ENCODE measurements around the gene RPRD2. TPM values are rescaled to one million over a fixed set of nuclear protein-coding genes. Genes with fewer than 3 reads are reported as not detected.

RPRD2 gene
- total and polyA plus RNA-seq, 9 of the 15 experiments (the other 6 are each of a cell fraction or from before 2014, with no cell fraction given), result 1.5 to 21.6 (median 7.7) TPM

- BruUV-seq (replicated peaks), result no TSS peak
- ChIA-PET CTCF (ENCODE audit: low intra/inter-chr PET ratio) (interaction anchor here (0.6 kb wide), 1 partner anchor 503 kb away, joined by 7 read pairs; no protein-coding TSS in a partner anchor), POLR2A (interaction anchor here (0.5 to 1.7 kb wide), 7 partner anchors 10 to 153 kb away, joined by 3 to 9 read pairs (median 4); partner anchors contain the start of gene TARS2)
- H3K4me2 ChIP-seq (ENCODE audit: insufficient read depth, low read length), result no peak overlapping the region
- H3K9me1 ChIP-seq (ENCODE audit: control insufficient read depth, insufficient read depth, low read length), result no peaks in the 10 kb centered on the region
- no peak for TF ChIP-seq SAFB2 (IDR thresholded peaks at IDR 0.05; ENCODE audit: borderline replicate concordance, low read depth, low read length, severe bottlenecking)
- TF ChIP-seq NR2C1 (IDR thresholded peaks at IDR 0.05), result 0 out of 2 replicates have a peak, but pooled peaks have one; percentile 32
- no peak for TF ChIP-seq NR2C1 (tag; IDR thresholded peaks at IDR 0.05)
- no peak overlapping the region for H3K9ac ChIP-seq (ENCODE audit: insufficient read depth in 1 of 2, low read depth in 2 of 2, low read length in 2 of 2)
- intact Hi-C loops (cut with micrococcal nuclease) (no loop called here), in situ Hi-C loops (cut with MboI) (no loop called here)
- H2AFZ ChIP-seq (ENCODE audit: low read depth, low read length), result no peak overlapping the region
- no peak for ATAC-seq
- WGBS (ENCODE audit: insufficient coverage, low coverage, missing lambda C conversion rate), result 85% methylated on average over 6 of the region's 6 CpGs
- peaks cover 4% of the 10 kb centered on the region; the same call in 1 of the 3 replicates for H3K36me3 ChIP-seq (ENCODE audit: control insufficient read depth, insufficient read depth, low read length)
- DNase-seq (ENCODE audit: extremely low read depth in 1 of 4, low spot score in 3 of 4), result no peak
- H3K27me3 ChIP-seq (ENCODE audit: control insufficient read depth in 2 of 2, insufficient read depth in 2 of 2, low read length in 2 of 2), result no peaks in the 10 kb centered on the region
- H3K79me2 ChIP-seq (ENCODE audit: control insufficient read depth, insufficient read depth, low read length), result peaks cover 87% of the 10 kb centered on the region
- no peaks in the 10 kb centered on the region; a peak in 2 of 5 replicates for H3K4me1 ChIP-seq (replicated peaks in 1 of 2; ENCODE audit: control insufficient read depth in 2 of 2, insufficient read depth in 2 of 2, low read length in 2 of 2)
- FAIRE-seq, result no peak
- no peaks in the 10 kb centered on the region for H3K9me3 ChIP-seq (replicated peaks; ENCODE audit: control insufficient read depth, insufficient read depth, low read depth, low read length)
- no peak overlapping the region for H3K4me3 ChIP-seq
- no peak overlapping the region for H3K27ac ChIP-seq (ENCODE audit: extremely low read depth, low read depth, low read length)
- no peaks in the 10 kb centered on the region for H4K20me1 ChIP-seq (replicated peaks; ENCODE audit: control insufficient read depth, insufficient read depth, low read length)
These were observed 40.5 kb downstream of the RPRD2 start for GRCh38 chr1:150404465-150404864.

GRCh38 chr1:150405660-150406059 is 41.7 kb downstream of the RPRD2 start:
- ATAC-seq (no peak), FAIRE-seq (no peak), DNase-seq (ENCODE audit: extremely low read depth in 1 of 4, low spot score in 3 of 4) (no peak)
- H3K9me3 ChIP-seq (replicated peaks; ENCODE audit: control insufficient read depth, insufficient read depth, low read depth, low read length), result no peaks in the 10 kb centered on the region
- no peak overlapping the region for H3K9ac ChIP-seq (ENCODE audit: insufficient read depth in 1 of 2, low read depth in 2 of 2, low read length in 2 of 2)
- peaks cover 87% of the 10 kb centered on the region for H3K79me2 ChIP-seq (ENCODE audit: control insufficient read depth, insufficient read depth, low read length)
- TF ChIP-seq SP2 (IDR thresholded peaks at IDR 0.05; ENCODE audit: extremely low read depth, low read depth, low read length, poor library complexity, severe bottlenecking), result no peak
- TF ChIP-seq CTBP1 (IDR thresholded peaks at IDR 0.05; ENCODE audit: borderline replicate concordance), result no peak
- peak; percentile 19 for TF ChIP-seq MEIS2 (IDR thresholded peaks at IDR 0.05; ENCODE audit: partially characterized antibody)
- no peak for TF ChIP-seq ELF2 (CRISPR knock-in tag; IDR thresholded peaks at IDR 0.05)
- no peak for TF ChIP-seq GATAD2A (IDR thresholded peaks at IDR 0.05)
- no peak for TF ChIP-seq SRF (CRISPR knock-in tag; IDR thresholded peaks at IDR 0.05)
- TF ChIP-seq SNIP1 (IDR thresholded peaks at IDR 0.05; ENCODE audit: low read depth), result no peak
- no peak for TF ChIP-seq ZC3H8 (IDR thresholded peaks at IDR 0.05)
- POLR2A ChIA-PET, result no interaction called here
- no peaks in the 10 kb centered on the region; a peak in 3 of 5 replicates for H3K4me1 ChIP-seq (replicated peaks in 1 of 2; ENCODE audit: control insufficient read depth in 2 of 2, insufficient read depth in 2 of 2, low read length in 2 of 2)
- in situ Hi-C loops (cut with MboI) (no loop called here), intact Hi-C loops (cut with micrococcal nuclease) (no loop called here)
- H3K4me2 ChIP-seq (ENCODE audit: insufficient read depth, low read length), result no peak overlapping the region
- H4K20me1 ChIP-seq (replicated peaks; ENCODE audit: control insufficient read depth, insufficient read depth, low read length), result peaks cover 3% of the 10 kb centered on the region; the same call in 1 of the 2 replicates
- H3K36me3 ChIP-seq (ENCODE audit: control insufficient read depth, insufficient read depth, low read length), result peaks cover 4% of the 10 kb centered on the region; the same call in 1 of the 3 replicates
- no peaks in the 10 kb centered on the region for H3K9me1 ChIP-seq (ENCODE audit: control insufficient read depth, insufficient read depth, low read length)
- no peak overlapping the region for H3K27ac ChIP-seq (ENCODE audit: extremely low read depth, low read depth, low read length)
- no peak overlapping the region for H3K4me3 ChIP-seq
- CTCF ChIA-PET (ENCODE audit: low intra/inter-chr PET ratio), result no interaction called here
- no peaks in the 10 kb centered on the region for H3K27me3 ChIP-seq (ENCODE audit: control insufficient read depth in 2 of 2, insufficient read depth in 2 of 2, low read length in 2 of 2)
- no TSS peak for BruUV-seq (replicated peaks)
- no peak overlapping the region for H2AFZ ChIP-seq (ENCODE audit: low read depth, low read length)
- WGBS (ENCODE audit: insufficient coverage, low coverage, missing lambda C conversion rate), result 72% methylated on average over 5 of the region's 5 CpGs
